Loucy (cell line): ENCODE results near the gene IL22RA2.
"Not testable (repeated sequence)": the region's sequence is repeated elsewhere in the genome, so short reads cannot be mapped to it uniquely, and the experiment has no call there.

ENCODE experiments used
- H2AFZ ChIP-seq: fragments of 200-600 bp; sonication (generic); 2 replicates; pipeline ENCODE4 v1.6.0; 2016; ENCODE audit warnings: antibody characterized with exemption, mild to moderate bottlenecking, low read length, moderate library complexity
- H3F3A ChIP-seq: fragments of 200-600 bp; 2 replicates; pipeline ENCODE4 v1.6.0; 2016; ENCODE audit warnings: antibody characterized with exemption, low read depth, mild to moderate bottlenecking
- H3K27me3 ChIP-seq: fragments of 200-600 bp; sonication (generic); 2 replicates; pipeline ENCODE4 v1.6.1; 2014; ENCODE audit warnings: low read length, mild to moderate bottlenecking; ENCODE audit not compliant: insufficient read depth, poor library complexity, severe bottlenecking
- H3K36me3 ChIP-seq: fragments of 200-600 bp; sonication (generic); 2 replicates; pipeline ENCODE4 v1.6.1; 2016; ENCODE audit warnings: low read length; ENCODE audit not compliant: insufficient read depth
- H3K4me1 ChIP-seq: fragments of 200-600 bp; sonication (generic); 2 replicates; pipeline ENCODE4 v1.5.1; 2014; ENCODE audit warnings: low read length, mild to moderate bottlenecking; ENCODE audit not compliant: insufficient read depth, poor library complexity, severe bottlenecking
- H3K4me2 ChIP-seq: fragments of 200-600 bp; sonication (generic); 2 replicates; pipeline ENCODE4 v1.6.0; 2014; ENCODE audit warnings: antibody characterized with exemption, low read length, low read depth, mild to moderate bottlenecking; ENCODE audit not compliant: poor library complexity, severe bottlenecking
- H3K4me3 ChIP-seq: fragments of 200-600 bp; sonication (generic); 2 replicates; pipeline ENCODE4 v1.5.1; 2014; ENCODE audit warnings: low read length, mild to moderate bottlenecking, mixed read lengths; ENCODE audit not compliant: poor library complexity, severe bottlenecking
- H3K79me2 ChIP-seq: fragments of 200-600 bp; sonication (generic); 2 replicates; pipeline ENCODE4 v1.6.1; 2014; ENCODE audit warnings: low read length; ENCODE audit not compliant: insufficient read depth
- H3K9ac ChIP-seq: fragments of 200-600 bp; sonication (generic); 2 replicates; pipeline ENCODE4 v1.6.0; 2014; ENCODE audit warnings: mild to moderate bottlenecking, low read depth, low read length, moderate library complexity; ENCODE audit not compliant: poor library complexity, severe bottlenecking
- H3K9me2 ChIP-seq: fragments of 200-600 bp; sonication (generic); replicated peaks from 2 replicates; pipeline ENCODE4 v1.6.1; 2016; ENCODE audit warnings: low read depth, low read length, mixed read lengths
- H3K9me3 ChIP-seq: fragments of 200-600 bp; sonication (generic); 2 replicates; pipeline ENCODE4 v1.6.1; 2014; ENCODE audit warnings: mild to moderate bottlenecking, antibody characterized with exemption, low read length, low read depth; ENCODE audit not compliant: insufficient read depth
- H4K20me1 ChIP-seq: fragments of 200-600 bp; sonication (generic); 2 replicates; pipeline ENCODE4 v1.6.0; 2014; ENCODE audit warnings: antibody characterized with exemption, low read length, mild to moderate bottlenecking; ENCODE audit not compliant: insufficient read depth, poor library complexity, severe bottlenecking
- CTCF ChIP-seq: fragments of 200-600 bp; sonication (generic); conservative IDR thresholded peaks from 2 replicates; pipeline ENCODE4 v1.5.1; 2014; ENCODE audit warnings: mild to moderate bottlenecking, antibody characterized with exemption, low read length
- EZH2phosphoT487 ChIP-seq: fragments of 200-600 bp; IDR thresholded peaks from 2 replicates; pipeline ENCODE4 v1.6.1; 2018; ENCODE audit warnings: antibody characterized with exemption, mild to moderate bottlenecking, moderate library complexity, borderline replicate concordance

The IL22RA2 gene

GRCh38 chr6:137210903-137211302 is 37.5 kb upstream of the IL22RA2 start:
- Histone ChIP-seq H3K9ac (no peak overlapping the region), H3K9me2 (no peaks in the 10 kb centered on the region), H2AFZ (no peak overlapping the region), H3K27me3 (no peaks in the 10 kb centered on the region), H3K4me1 (peaks cover 7% of the 10 kb centered on the region), H3K4me3 (no peak overlapping the region), H3F3A (no peaks in the 10 kb centered on the region), H3K9me3 (peaks cover 13% of the 10 kb centered on the region; the same call in 1 of the 2 replicates), H3K79me2 (peaks cover 12% of the 10 kb centered on the region; the same call in 1 of the 2 replicates), H3K36me3 (peaks cover 8% of the 10 kb centered on the region; the same call in 1 of the 2 replicates), H4K20me1 (no peaks in the 10 kb centered on the region), H3K4me2 (no peak overlapping the region)
- no peak for TF ChIP-seq CTCF
- TF ChIP-seq EZH2phosphoT487: no peak

- peaks cover 7% of the 10 kb centered on the region; the same call in 1 of the 2 replicates for H3K79me2 ChIP-seq
- H3K36me3 ChIP-seq: peaks cover 32% of the 10 kb centered on the region
- peaks cover 13% of the 10 kb centered on the region; the same call in 1 of the 2 replicates for H3K9me3 ChIP-seq
Measured at GRCh38 chr6:137208279-137208678, 34.8 kb upstream of the IL22RA2 start.

GRCh38 chr6:137207457-137207856 is 34.0 kb upstream of the IL22RA2 start:
- H4K20me1 ChIP-seq, H3K79me2 ChIP-seq, H3K4me1 ChIP-seq, H3K9ac ChIP-seq, H3F3A ChIP-seq, H3K9me2 ChIP-seq, H3K27me3 ChIP-seq, H2AFZ ChIP-seq, H3K4me2 ChIP-seq, H3K4me3 ChIP-seq: not testable (repeated sequence)
- Histone ChIP-seq H3K36me3 (peaks cover 36% of the 10 kb centered on the region), H3K9me3 (peaks cover 13% of the 10 kb centered on the region; the same call in 1 of the 2 replicates)

More at GRCh38 chr6:137208279-137208678, 34.8 kb upstream of the IL22RA2 start:
- Histone ChIP-seq H3K4me2 (no peak overlapping the region), H3K4me3 (no peak overlapping the region), H3F3A (no peaks in the 10 kb centered on the region), H2AFZ (no peak overlapping the region), H3K4me1 (no peaks in the 10 kb centered on the region), H3K27me3 (no peaks in the 10 kb centered on the region), H3K9ac (no peak overlapping the region), H3K9me2 (no peaks in the 10 kb centered on the region), H4K20me1 (no peaks in the 10 kb centered on the region)
- TF ChIP-seq EZH2phosphoT487 (no peak), CTCF (no peak)

- H3K4me1 ChIP-seq: no peaks in the 10 kb centered on the region
- H3K9me2 ChIP-seq: no peaks in the 10 kb centered on the region
- no peak overlapping the region for H2AFZ ChIP-seq
- H3K4me2 ChIP-seq: no peak overlapping the region
- peaks cover 7% of the 10 kb centered on the region; the same call in 1 of the 2 replicates for H3K79me2 ChIP-seq
- H3K27me3 ChIP-seq: no peaks in the 10 kb centered on the region
- H3K9me3 ChIP-seq: peaks cover 13% of the 10 kb centered on the region; the same call in 1 of the 2 replicates
- TF ChIP-seq EZH2phosphoT487: no peak
- TF ChIP-seq CTCF: no peak
- H3K36me3 ChIP-seq: peaks cover 36% of the 10 kb centered on the region
- H3K4me3 ChIP-seq: no peak overlapping the region
- H3F3A ChIP-seq: no peaks in the 10 kb centered on the region
- no peak overlapping the region for H3K9ac ChIP-seq
- H4K20me1 ChIP-seq: no peaks in the 10 kb centered on the region
Measured at GRCh38 chr6:137206577-137206976, 33.1 kb upstream of the IL22RA2 start.
